Pons (tissue), 1 donor: ENCODE measurements around the gene ABCC1.
A peak's percentile ranks its signal among the peaks of the same experiment; 100 is the strongest.

Source experiments
- DNase-seq: peaks from one replicate; pipeline ENCODE4 v3.0.0-alpha.2; 2016; ENCODE audit warnings: low spot score

ABCC1 gene

GRCh38 chr16:16048904-16049582, 99.6 kb downstream of the ABCC1 start:
- no peak for DNase-seq

GRCh38 chr16:16050106-16050505, 100.7 kb downstream of the ABCC1 start:
- no peak for DNase-seq

- DNase-seq: no peak
Observed at GRCh38 chr16:16051132-16051531, 101.7 kb downstream of the ABCC1 start.

GRCh38 chr16:16052916-16053315, 103.5 kb downstream of the ABCC1 start:
- no peak for DNase-seq

GRCh38 chr16:16057102-16057501, 107.7 kb downstream of the ABCC1 start:
- DNase-seq: no peak

GRCh38 chr16:16059160-16059559, 109.7 kb downstream of the ABCC1 start:
- DNase-seq: no peak

- no peak for DNase-seq
Observed at GRCh38 chr16:16059895-16060590, 110.6 kb downstream of the ABCC1 start.

- DNase-seq: no peak
Observed at GRCh38 chr16:16062023-16062937, 112.9 kb downstream of the ABCC1 start.

- no peak for DNase-seq
Observed at GRCh38 chr16:16063683-16064082, 114.3 kb downstream of the ABCC1 start.

- DNase-seq: no peak
Observed at GRCh38 chr16:16064874-16065384, 115.5 kb downstream of the ABCC1 start.

GRCh38 chr16:16067127-16067526, 117.7 kb downstream of the ABCC1 start:
- DNase-seq: no peak

- DNase-seq: no peak
Observed at GRCh38 chr16:16071631-16072244, 122.3 kb downstream of the ABCC1 start.

- no peak for DNase-seq
Observed at GRCh38 chr16:16073001-16073545, 123.7 kb downstream of the ABCC1 start.

GRCh38 chr16:16073891-16074881, 124.8 kb downstream of the ABCC1 start:
- no peak for DNase-seq

- DNase-seq: peak; percentile 56
Observed at GRCh38 chr16:16075488-16076422, 126.3 kb downstream of the ABCC1 start.

GRCh38 chr16:16076423-16076813, 127.0 kb downstream of the ABCC1 start:
- DNase-seq: no peak

- DNase-seq: no peak
Observed at GRCh38 chr16:16080465-16081065, 131.1 kb downstream of the ABCC1 start.

- DNase-seq: no peak
Observed at GRCh38 chr16:16081141-16081540, 131.7 kb downstream of the ABCC1 start.

GRCh38 chr16:16082255-16082654, 132.8 kb downstream of the ABCC1 start:
- no peak for DNase-seq
